K562 (cell line): ENCODE data around the gene FOXL3. TPM values are rescaled to one million over a fixed set of nuclear protein-coding genes. Genes with fewer than 3 reads are reported as not detected.

Source experiments
- BRD9 ChIP-seq: fragments of 450-650 bp; IDR thresholded peaks from 2 replicates; pipeline ENCODE4 v1.6.1; 2018; ENCODE audit warnings: low read depth; ENCODE audit not compliant: partially characterized antibody
- CREB5 ChIP-seq: fragments of 250-450 bp; sonication (Bioruptor Pico); IDR thresholded peaks from 2 replicates; pipeline ENCODE4 v1.5.0; 2020; ENCODE audit warnings: mild to moderate bottlenecking
- DMBX1 ChIP-seq: fragments of 250-450 bp; sonication (Bioruptor Pico); IDR thresholded peaks from 2 replicates; pipeline ENCODE4 v1.8.0; 2022; ENCODE audit warnings: inconsistent platforms, mild to moderate bottlenecking, moderate library complexity, borderline replicate concordance
- E2F1 ChIP-seq: sonication (generic); formaldehyde crosslinking; IDR thresholded peaks from 2 replicates; pipeline ENCODE4 v1.8.1; 2023; ENCODE audit warnings: mild to moderate bottlenecking, missing genetic modification reagents, moderate library complexity
- ETS1 ChIP-seq: conservative IDR thresholded peaks from 2 replicates; pipeline ENCODE4 v1.6.1; 2011; ENCODE audit warnings: low read depth, mild to moderate bottlenecking, low read length; ENCODE audit not compliant: control insufficient read depth
- FOXK2 ChIP-seq, 2 experiments: fragments of 450-650 bp; IDR thresholded peaks in 1 of 2; conservative IDR thresholded peaks in 1 of 2; 2 replicates each; pipeline ENCODE4 v1.6.1; 2016; ENCODE audit warnings: low read depth in 2 of 2, mild to moderate bottlenecking in 1 of 2
- HINFP ChIP-seq: fragments of 450-650 bp; conservative IDR thresholded peaks from 2 replicates; pipeline ENCODE4 v1.6.1; 2016; ENCODE audit warnings: missing genetic modification characterization, low read depth, mild to moderate bottlenecking, control low read depth, missing compliant biosample characterization
- NBN ChIP-seq: fragments of 450-650 bp; IDR thresholded peaks from 2 replicates; pipeline ENCODE4 v1.6.1; 2016; ENCODE audit warnings: low read depth, mild to moderate bottlenecking
- NR1H2 ChIP-seq: sonication (generic); formaldehyde crosslinking; IDR thresholded peaks from 2 replicates; pipeline ENCODE4 v1.4.0; 2020; ENCODE audit warnings: mild to moderate bottlenecking, missing genetic modification reagents
- PCBP2 ChIP-seq: fragments of 200-400 bp; formaldehyde crosslinking; IDR thresholded peaks from 2 replicates; pipeline ENCODE4 v1.6.1; 2018; ENCODE audit warnings: low read length, low read depth, mild to moderate bottlenecking, moderate library complexity; ENCODE audit not compliant: poor library complexity, severe bottlenecking
- RBM39 ChIP-seq: fragments of 200-400 bp; formaldehyde crosslinking; optimal IDR thresholded peaks from 2 replicates; pipeline ENCODE3; 2018; ENCODE audit warnings: low read depth, low read length
- RFX1 ChIP-seq: fragments of 450-650 bp; IDR thresholded peaks from 2 replicates; pipeline ENCODE4 v1.6.1; 2016; ENCODE audit warnings: mild to moderate bottlenecking, moderate library complexity
- ZBTB11 ChIP-seq, 3 experiments: fragments of 200-800 bp in 1 of 3; fragments of 250-450 bp in 1 of 3; fragments of 450-650 bp in 1 of 3; sonication (Bioruptor Pico) in 1 of 3; sonication (Bioruptor generic) in 1 of 3; formaldehyde crosslinking in 1 of 3; IDR thresholded peaks; 2 replicates each; pipeline versions ENCODE4 v1.6.1 to v1.8.0; 2016 to 2022; ENCODE audit warnings: mild to moderate bottlenecking in 2 of 3, missing genetic modification characterization in 2 of 3, missing compliant biosample characterization in 1 of 3, moderate library complexity in 1 of 3
- ZNF263 ChIP-seq: sonication (generic); formaldehyde crosslinking; IDR thresholded peaks from 2 replicates; pipeline ENCODE4 v1.8.0; 2022; ENCODE audit warnings: mild to moderate bottlenecking, missing genetic modification reagents, borderline replicate concordance
- polyA plus RNA-seq, 8 experiments: library from polyadenylated mRNA; depleted of rRNA in 4 of 8; stranded (reverse) in 5 of 8; unstranded in 3 of 8; fragments of >200 nt; fragmentation: Nextera tagmentation in 2 of 8; fragmentation: Illumina TruSeq in 1 of 8; extraction: Ambion mirVana in 2 of 8; extraction: Trizol in 1 of 8; gene quantifications; 2 replicates each; pipeline versions ENCODE4 v1.2.1 to v1.2.3, GENCODE V29; 2011 to 2014; ENCODE audit warnings: inconsistent platforms in 1 of 8, missing spikeins in 1 of 8
- total RNA-seq, 7 experiments: library from RNA; depleted of rRNA in 6 of 7; stranded (reverse); fragments of >200 nt in 6 of 7; fragmentation: Illumina TruSeq in 2 of 7; extraction: Trizol in 2 of 7; gene quantifications; 2 replicates each; pipeline versions ENCODE4 v1.2.1 to v1.2.3, GENCODE V29; 2011 to 2021; ENCODE audit warnings: low replicate concordance in 1 of 7

FOXL3 gene
- total and polyA plus RNA-seq, 9 of the 15 experiments (the other 6 are each of a cell fraction or from before 2014, with no cell fraction given): not detected

GRCh38 chr7:332646-333392 is 42.8 kb downstream of the FOXL3 start (continued):
- no peak for TF ChIP-seq CREB5
- no peak for TF ChIP-seq RFX1
- no peak for TF ChIP-seq PCBP2
- no peak for TF ChIP-seq NR1H2 (CRISPR knock-in tag)
- TF ChIP-seq RBM39: no peak
- no peak for TF ChIP-seq NBN
- peak; percentile 86 for TF ChIP-seq ZNF263 (CRISPR knock-in tag)
- TF ChIP-seq DMBX1 (CRISPR knock-in tag): no peak
- no peak for TF ChIP-seq E2F1 (CRISPR knock-in tag)
- no peak for TF ChIP-seq FOXK2 (conservative IDR thresholded peaks at IDR 0.05 in 1 of 2, IDR thresholded peaks at IDR 0.05 in 1 of 2; ENCODE audit: low read depth in 2 of 2)
- TF ChIP-seq ETS1: no peak
- no peak for TF ChIP-seq BRD9
- TF ChIP-seq ZBTB11 (CRISPR knock-in tag; IDR thresholded peaks at IDR 0.05): no peak
- no peak for TF ChIP-seq HINFP
